Loucy (cell line): ENCODE results near the gene ADAMTS12.

Experiments used
- CTCF ChIP-seq: fragments of 200-600 bp; sonication (generic); conservative IDR thresholded peaks from 2 replicates; pipeline ENCODE4 v1.5.1; 2014; ENCODE audit warnings: mild to moderate bottlenecking, antibody characterized with exemption, low read length
- EZH2phosphoT487 ChIP-seq: fragments of 200-600 bp; IDR thresholded peaks from 2 replicates; pipeline ENCODE4 v1.6.1; 2018; ENCODE audit warnings: antibody characterized with exemption, mild to moderate bottlenecking, moderate library complexity, borderline replicate concordance

GRCh38 chr5:33832404-33833236, 59.2 kb downstream of the ADAMTS12 start:
- TF ChIP-seq CTCF (no peak), EZH2phosphoT487 (no peak)
